Measurements from ENCODE around the gene FER1L5.

GRCh38 chr2:96687266-96687665, 44.7 kb downstream of the FER1L5 start:
- TF ChIP-seq CTCF (IDR thresholded peaks at IDR 0.05) = no peak
- no peak for TF ChIP-seq POLR2AphosphoS5 (IDR thresholded peaks at IDR 0.05)
